Kidney (tissue), 14 donors: ENCODE data around the gene ZDHHC21. TPM values are rescaled to one million over a fixed set of nuclear protein-coding genes. Genes with fewer than 3 reads are reported as not detected.

Experiments used
- DNase-seq, 5 donors: peaks; one replicate each; pipeline ENCODE4 v3.0.0-alpha.2; 2013 to 2020
- FAIRE-seq: peaks from 2 replicates; lab custom pipeline; 2012; peaks lifted over from hg19 to GRCh38; lab: Jason Lieb, UNC
- H3K27ac ChIP-seq, 2 donors: one replicate each; pipeline ENCODE4 v1.7.0; 2013; ENCODE audit warnings: low read depth in 2 of 2, low read length in 2 of 2, inconsistent platforms in 1 of 2
- H3K27me3 ChIP-seq: one replicate; pipeline ENCODE4 v1.7.1; 2013; ENCODE audit warnings: low read length, inconsistent platforms; ENCODE audit not compliant: control insufficient read depth, insufficient read depth
- H3K36me3 ChIP-seq, 3 donors: one replicate each; pipeline versions ENCODE4 v1.7.0 to v1.7.1; 2013; ENCODE audit warnings: low read length in 3 of 3, control low read depth in 1 of 3, inconsistent platforms in 1 of 3; ENCODE audit not compliant: insufficient read depth in 3 of 3, control insufficient read depth in 2 of 3
- H3K4me1 ChIP-seq, 3 donors: one replicate each; pipeline versions ENCODE4 v1.7.0 to v1.7.1; 2013; ENCODE audit warnings: low read length in 3 of 3, inconsistent platforms in 1 of 3, low read depth in 1 of 3; ENCODE audit not compliant: control insufficient read depth in 2 of 3, insufficient read depth in 2 of 3
- H3K4me3 ChIP-seq, 3 donors: one replicate each; pipeline versions ENCODE4 v1.7.0 to v1.8.1; 2013; ENCODE audit warnings: low read length in 3 of 3, control low read depth in 1 of 3, inconsistent platforms in 1 of 3
- H3K9ac ChIP-seq, 3 donors: one replicate each; pipeline versions ENCODE4 v1.7.0 to v1.7.1; 2013; ENCODE audit warnings: low read length in 3 of 3, control low read depth in 1 of 3, inconsistent platforms in 1 of 3
- H3K9me3 ChIP-seq, 3 donors: one replicate each; pipeline versions ENCODE4 v1.7.0 to v1.7.1; 2013; ENCODE audit warnings: low read length in 3 of 3, control low read depth in 1 of 3, inconsistent platforms in 1 of 3; ENCODE audit not compliant: control insufficient read depth in 2 of 3, insufficient read depth in 1 of 3
- CTCF ChIP-seq: IDR thresholded peaks from 3 replicates; pipeline ENCODE4 v1.5.1; 2012; ENCODE audit warnings: mild to moderate bottlenecking, moderate library complexity, borderline replicate concordance; ENCODE audit not compliant: insufficient read depth; ENCODE audit errors: extremely low read depth
- intact Hi-C: fragments of 100-400 bp; cut with DNase I; formaldehyde crosslinking; loops from one replicate; pipeline ENCODE4 v1.11.1; 2022
- polyA plus RNA-seq: library from polyadenylated mRNA; stranded (reverse); fragments of 350-450 nt; fragmentation: Illumina TruSeq; extraction: RNeasy Lipid Tissue Mini Kit (QIAGEN cat#74804); gene quantifications from one replicate; pipeline ENCODE4 v1.2.3, GENCODE V29; 2014; ENCODE audit warnings: low read depth, low replicate concordance; ENCODE audit not compliant: insufficient read depth
- total RNA-seq: library from RNA; stranded (reverse); fragmentation: NEBNext Ultra II Directional; extraction: Animal tissue kit (Norgen Biotek cat#: 25700); gene quantifications from one replicate; pipeline ENCODE4 v1.2.1, GENCODE V29; 2021
- donor health status: control.
- donor health status: control.
- donor health status: control.
- donor health status: control.
- donor health status: control.
- donor health status: DM: yes; HTN: yes; CAD: no.
- donor health status: Normal renal cell carcinoma (clear cell type).

Gene ZDHHC21
- total and polyA plus RNA-seq, 2 donors from 2014 or later, result 4.0 to 15.2 TPM

- peaks cover 0 to 5% (median 0%) of the 10 kb centered on the region in 3 donors for H3K36me3 ChIP-seq
- no peaks in the 10 kb centered on the region for H3K9me3 ChIP-seq
- no peak for TF ChIP-seq CTCF
- no peaks in the 10 kb centered on the region for H3K4me1 ChIP-seq
- no peaks in the 10 kb centered on the region for H3K27me3 ChIP-seq
- FAIRE-seq (no peak), DNase-seq (no peak)
- H3K9ac ChIP-seq, result no peak overlapping the region
- no peak overlapping the region for H3K4me3 ChIP-seq
- H3K27ac ChIP-seq, result no peak overlapping the region
- intact Hi-C loops, result no loop called here
Observed at GRCh38 chr9:14662060-14662453, 31.2 kb downstream of the ZDHHC21 start.

- peak; percentile 11 for TF ChIP-seq CTCF
- Histone ChIP-seq H3K36me3 (peaks cover 0 to 5% (median 0%) of the 10 kb centered on the region in 3 donors), H3K4me3 (no peak overlapping the region), H3K4me1 (no peaks in the 10 kb centered on the region), H3K9ac (no peak overlapping the region), H3K9me3 (no peaks in the 10 kb centered on the region), H3K27ac (no peak overlapping the region), H3K27me3 (no peaks in the 10 kb centered on the region)
- DNase-seq, result peak in 2 of 5 donors; percentile 25 to 36
- intact Hi-C loops, result no loop called here
- peak; percentile 17 for FAIRE-seq
Observed at GRCh38 chr9:14661421-14662059, 31.7 kb downstream of the ZDHHC21 start.

- intact Hi-C loops, result no loop called here
- no peak overlapping the region for H3K4me3 ChIP-seq
- no peak for TF ChIP-seq CTCF
- no peaks in the 10 kb centered on the region for H3K9me3 ChIP-seq
- no peaks in the 10 kb centered on the region for H3K4me1 ChIP-seq
- H3K36me3 ChIP-seq, result peaks cover 0 to 5% (median 0%) of the 10 kb centered on the region in 3 donors
- FAIRE-seq (no peak), DNase-seq (no peak)
- H3K27me3 ChIP-seq, result no peaks in the 10 kb centered on the region
- no peak overlapping the region for H3K27ac ChIP-seq
- H3K9ac ChIP-seq, result no peak overlapping the region
Observed at GRCh38 chr9:14660721-14661120, 32.5 kb downstream of the ZDHHC21 start.
